Mucosa of descending colon (tissue), 3 donors: Measurements from ENCODE around the gene ZSCAN20. TPM values are rescaled to one million over a fixed set of nuclear protein-coding genes. Genes with fewer than 3 reads are reported as not detected.

Source experiments
- ATAC-seq: fragments of 200-7000 bp; cut with Tn5 transposase; one replicate; pipeline ENCODE4 v1.9.1; 2020; ENCODE audit warnings: mild to moderate bottlenecking, moderate library complexity
- DNase-seq, 3 donors: peaks; one replicate each; pipeline ENCODE4 v3.0.0-alpha.2; 2020
- H3K36me3 ChIP-seq: fragments of 200-600 bp; one replicate; pipeline ENCODE4 v1.8.0; 2021; ENCODE audit warnings: low read depth, mild to moderate bottlenecking
- H3K4me1 ChIP-seq: fragments of 200-600 bp; one replicate; pipeline ENCODE4 v1.8.0; 2021; ENCODE audit warnings: low read depth, mild to moderate bottlenecking
- H3K4me3 ChIP-seq: fragments of 200-600 bp; one replicate; pipeline ENCODE4 v1.8.0; 2021; ENCODE audit warnings: mild to moderate bottlenecking
- H3K9me3 ChIP-seq: fragments of 200-600 bp; one replicate; pipeline ENCODE4 v1.8.0; 2021; ENCODE audit warnings: mild to moderate bottlenecking
- CTCF ChIP-seq: fragments of 200-600 bp; IDR thresholded peaks from one replicate; pipeline ENCODE4 v1.8.0; 2022; ENCODE audit warnings: antibody characterized with exemption, mild to moderate bottlenecking
- intact Hi-C, 2 donors: fragments of 100-400 bp; cut with DNase I in 1 of 2; cut with micrococcal nuclease in 1 of 2; formaldehyde crosslinking; loops; one replicate each; pipeline versions ENCODE4 v1.11.0 to v1.11.1; 2022; cut with DNase I, micrococcal nuclease
- total RNA-seq, 3 donors: library from RNA; stranded (reverse); fragmentation: NEBNext Ultra II Directional in 2 of 3; extraction: Animal tissue kit (Norgen Biotek cat#: 25700) in 2 of 3; gene quantifications; one replicate each; pipeline versions ENCODE4 v1.2.1 to v1.2.4, GENCODE V29; 2021 to 2023
- donor health status: DM: no; HTN: no; CAD: no; lungs with moderate emphysema.
- donor health status: DM: no; HTN: no; CAD: no.
- donor health status: DM: no; HTN: yes; CAD: no.

The ZSCAN20 gene
- total RNA-seq, 3 donors from 2014 or later, result 4.3 to 8.8 (median 5.7) TPM

- H3K9me3 ChIP-seq, result no peaks in the 10 kb centered on the region
- no peak overlapping the region for H3K4me3 ChIP-seq
- intact Hi-C loops, result loop anchor here in 1 of 2 donors (10.0 kb wide), 1 partner anchor 85 kb away; no protein-coding TSS in a partner anchor
- H3K4me1 ChIP-seq, result no peaks in the 10 kb centered on the region
- no peak for TF ChIP-seq CTCF
- DNase-seq, result no peak
- no peaks in the 10 kb centered on the region for H3K36me3 ChIP-seq
- ATAC-seq, result no peak
Measured at GRCh38 chr1:33460144-33460543, 12.3 kb upstream of the ZSCAN20 start.

- ATAC-seq, result peak; percentile 63
- H3K36me3 ChIP-seq, result no peaks in the 10 kb centered on the region
- no peak for TF ChIP-seq CTCF
- no peaks in the 10 kb centered on the region for H3K4me1 ChIP-seq
- H3K9me3 ChIP-seq, result no peaks in the 10 kb centered on the region
- DNase-seq, result peak in 1 of 3 donors; percentile 35
- H3K4me3 ChIP-seq, result no peak overlapping the region
- intact Hi-C loops, result loop anchor here in 1 of 2 donors (10.0 kb wide), 1 partner anchor 86 kb away; no protein-coding TSS in a partner anchor
Measured at GRCh38 chr1:33460947-33461629, 11.4 kb upstream of the ZSCAN20 start.

- no peaks in the 10 kb centered on the region for H3K4me1 ChIP-seq
- intact Hi-C loops, result loop anchor here in 1 of 2 donors (10.0 kb wide), 1 partner anchor 88 kb away; no protein-coding TSS in a partner anchor
- H3K4me3 ChIP-seq, result no peak overlapping the region
- no peak for ATAC-seq
- H3K9me3 ChIP-seq, result no peaks in the 10 kb centered on the region
- TF ChIP-seq CTCF, result no peak
- no peak for DNase-seq
- H3K36me3 ChIP-seq, result no peaks in the 10 kb centered on the region
Measured at GRCh38 chr1:33462405-33463164, 9.9 kb upstream of the ZSCAN20 start.

- no peak for DNase-seq
- no peak overlapping the region for H3K4me3 ChIP-seq
- intact Hi-C loops, result loop anchor here in 1 of 2 donors (10.0 kb wide), 1 partner anchor 90 kb away; no protein-coding TSS in a partner anchor
- no peaks in the 10 kb centered on the region for H3K36me3 ChIP-seq
- H3K4me1 ChIP-seq, result no peaks in the 10 kb centered on the region
- H3K9me3 ChIP-seq, result no peaks in the 10 kb centered on the region
- ATAC-seq, result no peak
- TF ChIP-seq CTCF, result no peak
Measured at GRCh38 chr1:33464552-33464951, 7.9 kb upstream of the ZSCAN20 start.

GRCh38 chr1:33465316-33465715 lies 7.1 kb upstream of the ZSCAN20 start:
- no peaks in the 10 kb centered on the region for H3K4me1 ChIP-seq
- DNase-seq (no peak), ATAC-seq (no peak)
- intact Hi-C loops, result loop anchor here in 1 of 2 donors (10.0 kb wide), 1 partner anchor 91 kb away; no protein-coding TSS in a partner anchor
- H3K36me3 ChIP-seq, result no peaks in the 10 kb centered on the region
- no peak for TF ChIP-seq CTCF
- no peak overlapping the region for H3K4me3 ChIP-seq
- no peaks in the 10 kb centered on the region for H3K9me3 ChIP-seq
